Gastroesophageal sphincter (tissue), 3 donors: ENCODE data around the gene CD84.
"Not testable (repeated sequence)": the region's sequence is repeated elsewhere in the genome, so short reads cannot be mapped to it uniquely, and the experiment has no call there.

Source experiments
- EP300 ChIP-seq: sonication (generic); formaldehyde crosslinking; IDR thresholded peaks from one replicate; pipeline ENCODE4 v1.6.1; 2017; ENCODE audit warnings: antibody characterized with exemption, mild to moderate bottlenecking
- POLR2A ChIP-seq, 2 donors: fragments of 450-650 bp; IDR thresholded peaks; one replicate each; pipeline ENCODE4 v1.6.1; 2017; ENCODE audit warnings: antibody characterized with exemption in 2 of 2, mild to moderate bottlenecking in 2 of 2, moderate library complexity in 1 of 2
- POLR2AphosphoS5 ChIP-seq: sonication (generic); formaldehyde crosslinking; IDR thresholded peaks from one replicate; pipeline ENCODE4 v1.6.1; 2017; ENCODE audit warnings: antibody characterized with exemption
- TF ChIP-seq, protein P1 (sequence below), 4 experiments: fragments of 200-600 bp in 2 of 4; fragments of 450-650 bp in 2 of 4; sonication (generic) in 1 of 4; IDR thresholded peaks; one replicate each; pipeline ENCODE4 v1.5.1; 2017 to 2019; ENCODE audit warnings: antibody characterized with exemption in 4 of 4, mild to moderate bottlenecking in 2 of 4, moderate library complexity in 2 of 4

DNA sequence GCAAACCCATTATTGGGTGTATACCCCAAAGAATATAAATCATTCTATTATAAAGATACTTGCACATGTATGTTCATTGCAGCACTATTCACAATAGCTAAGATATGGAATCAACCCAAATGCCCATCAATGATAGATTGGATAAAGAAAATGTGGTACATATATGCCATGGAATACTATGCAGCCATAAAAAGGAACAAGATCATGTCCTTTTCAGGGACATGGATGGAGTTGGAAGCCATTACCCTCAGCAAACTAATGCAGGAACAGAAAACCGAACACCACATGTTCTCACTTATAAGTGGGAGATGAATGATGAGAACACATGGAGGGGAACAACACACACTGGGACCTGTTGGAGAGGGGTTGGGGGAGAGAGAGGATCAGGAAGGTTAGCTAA is 16.1 kb downstream of the CD84 start:
- TF ChIP-seq POLR2A (IDR thresholded peaks at IDR 0.05); POLR2AphosphoS5; EP300: not testable (repeated sequence)
- TF ChIP-seq, protein P1, sequence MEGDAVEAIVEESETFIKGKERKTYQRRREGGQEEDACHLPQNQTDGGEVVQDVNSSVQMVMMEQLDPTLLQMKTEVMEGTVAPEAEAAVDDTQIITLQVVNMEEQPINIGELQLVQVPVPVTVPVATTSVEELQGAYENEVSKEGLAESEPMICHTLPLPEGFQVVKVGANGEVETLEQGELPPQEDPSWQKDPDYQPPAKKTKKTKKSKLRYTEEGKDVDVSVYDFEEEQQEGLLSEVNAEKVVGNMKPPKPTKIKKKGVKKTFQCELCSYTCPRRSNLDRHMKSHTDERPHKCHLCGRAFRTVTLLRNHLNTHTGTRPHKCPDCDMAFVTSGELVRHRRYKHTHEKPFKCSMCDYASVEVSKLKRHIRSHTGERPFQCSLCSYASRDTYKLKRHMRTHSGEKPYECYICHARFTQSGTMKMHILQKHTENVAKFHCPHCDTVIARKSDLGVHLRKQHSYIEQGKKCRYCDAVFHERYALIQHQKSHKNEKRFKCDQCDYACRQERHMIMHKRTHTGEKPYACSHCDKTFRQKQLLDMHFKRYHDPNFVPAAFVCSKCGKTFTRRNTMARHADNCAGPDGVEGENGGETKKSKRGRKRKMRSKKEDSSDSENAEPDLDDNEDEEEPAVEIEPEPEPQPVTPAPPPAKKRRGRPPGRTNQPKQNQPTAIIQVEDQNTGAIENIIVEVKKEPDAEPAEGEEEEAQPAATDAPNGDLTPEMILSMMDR (IDR thresholded peaks at IDR 0.05), result not testable (repeated sequence)
